ENCODE data around the gene SAV1. TPM values are rescaled to one million over a fixed set of nuclear protein-coding genes. Genes with fewer than 3 reads are reported as not detected.
A peak's percentile ranks its signal among the peaks of the same experiment; 100 is the strongest.

The SAV1 gene
- total and polyA plus RNA-seq, 2 of the 4 experiments (the other 2 are of a cell fraction) = 17.0 to 18.8 TPM

- CTCF ChIA-PET = interaction anchor here (0.6 to 1.2 kb wide), 2 partner anchors 58 to 117 kb away, joined by 3 to 6 read pairs; no protein-coding TSS in a partner anchor
- DNase-seq = peak; percentile 37
- dilution Hi-C loops (cut with HindIII; ENCODE audit: low sequenced_read_pairs, unreplicated experiment) = no loop called here
Measured at GRCh38 chr14:50656776-50657175, 11.3 kb downstream of the SAV1 start.

More at GRCh38 chr14:50656776-50657175, 11.3 kb downstream of the SAV1 start:
- no CpG with 5 or more reads among the region's 6 CpGs for WGBS, 2 experiments (ENCODE audit: extremely low coverage in 2 of 2, insufficient read length in 1 of 2)
- Histone ChIP-seq H4K5ac (ENCODE audit: low read depth, low read length) (no peak overlapping the region), H2AK9ac (replicated peaks; ENCODE audit: low read depth, low read length, poor library complexity) (no peak overlapping the region), H3K27ac (ENCODE audit: insufficient read depth, low read length) (no peak overlapping the region; the same call in 1 of the 2 replicates), H4K20me1 (ENCODE audit: insufficient read depth, low read length) (peaks cover 11% of the 10 kb centered on the region; the same call in 1 of the 2 replicates), H2AFZ (replicated peaks; ENCODE audit: low read length, poor library complexity) (no peak overlapping the region), H3K9ac (ENCODE audit: low read depth, low read length) (no peak overlapping the region), H3K79me1 (ENCODE audit: low read depth in 1 of 2, low read length in 2 of 2) (peaks cover 29 to 79% of the 10 kb centered on the region in 2 experiments), H3K23ac (ENCODE audit: low read depth, low read length) (no peak overlapping the region), H3K27me3 (ENCODE audit: control insufficient read depth, insufficient read depth, low read length) (no peaks in the 10 kb centered on the region), H3K18ac (ENCODE audit: low read depth, low read length) (no peak overlapping the region), H3K4me3 (ENCODE audit: insufficient read depth, low read depth, low read length) (no peak overlapping the region), H2BK15ac (ENCODE audit: low read depth, low read length) (no peak overlapping the region), H3K4ac (ENCODE audit: low read depth, low read length) (no peak overlapping the region), H2BK20ac (ENCODE audit: low read depth, low read length) (no peak overlapping the region), H3K14ac (replicated peaks; ENCODE audit: low read depth, low read length) (no peak overlapping the region), H3K4me1 (ENCODE audit: control insufficient read depth, insufficient read depth, low read length) (peaks cover 3% of the 10 kb centered on the region; the same call in 1 of the 2 replicates), H3K9me1 (ENCODE audit: insufficient read depth, low read length) (peaks cover under 1% of the 10 kb centered on the region; the same call in 1 of the 2 replicates), H4K91ac (ENCODE audit: insufficient read depth, low read depth, low read length) (no peak overlapping the region), H2BK5ac (ENCODE audit: low read depth, low read length, poor library complexity, severe bottlenecking) (no peak overlapping the region), H3K9me3 (ENCODE audit: control insufficient read depth, insufficient read depth, low read length) (no peaks in the 10 kb centered on the region), H3K36me3 (ENCODE audit: control insufficient read depth, insufficient read depth, low read length) (peaks cover 11% of the 10 kb centered on the region), H3K56ac (ENCODE audit: extremely low read depth, insufficient read depth, low read length) (no peak overlapping the region), H4K8ac (ENCODE audit: low read depth in 2 of 2, low read length in 2 of 2) (no peak overlapping the region), H2AK5ac (ENCODE audit: low read depth, low read length) (no peak overlapping the region), H2BK120ac (ENCODE audit: low read depth, low read length) (no peak overlapping the region), H3K4me2 (ENCODE audit: low read depth, low read length) (no peak overlapping the region)
- no TSS peak for BruUV-seq (replicated peaks)
- TF ChIP-seq RFX5 (IDR thresholded peaks at IDR 0.05; ENCODE audit: low read depth, low read length) = no peak
- no peak for TF ChIP-seq SMC3 (IDR thresholded peaks at IDR 0.05; ENCODE audit: low read depth, low read length)
- no peak for TF ChIP-seq RCOR1 (IDR thresholded peaks at IDR 0.05; ENCODE audit: insufficient replicate concordance, low read length)
- no peak for TF ChIP-seq ELK1 (IDR thresholded peaks at IDR 0.05; ENCODE audit: borderline replicate concordance, low read depth, low read length)
- TF ChIP-seq MAFK (IDR thresholded peaks at IDR 0.05; ENCODE audit: low read depth, low read length) = no peak
- no peak for TF ChIP-seq POLR2A (IDR thresholded peaks at IDR 0.05; ENCODE audit: low read depth, low read length)
- no peak for TF ChIP-seq NFE2L2 (IDR thresholded peaks at IDR 0.05; ENCODE audit: low read depth, low read length)
- no peak for TF ChIP-seq BHLHE40 (IDR thresholded peaks at IDR 0.05; ENCODE audit: low read depth, low read length)
- no peak for TF ChIP-seq CTCF (conservative IDR thresholded peaks at IDR 0.05; ENCODE audit: low read depth, low read length)
- no peak for TF ChIP-seq CHD1 (IDR thresholded peaks at IDR 0.05; ENCODE audit: low read depth, low read length)
- TF ChIP-seq CEBPB (IDR thresholded peaks at IDR 0.05; ENCODE audit: low read depth, low read length) = no peak
- TF ChIP-seq MAZ (IDR thresholded peaks at IDR 0.05; ENCODE audit: borderline replicate concordance, low read depth, low read length) = no peak
- no peak for TF ChIP-seq MXI1 (IDR thresholded peaks at IDR 0.05; ENCODE audit: borderline replicate concordance, low read depth, low read length)
- TF ChIP-seq USF2 (IDR thresholded peaks at IDR 0.05; ENCODE audit: low read depth, low read length) = no peak
- TF ChIP-seq RAD21 (IDR thresholded peaks at IDR 0.05; ENCODE audit: low read length) = no peak
- TF ChIP-seq FOS (IDR thresholded peaks at IDR 0.05; ENCODE audit: low read depth, low read length) = no peak
- ATAC-seq (ENCODE audit: low read depth) = no peak
- POLR2A ChIA-PET (ENCODE audit: unreplicated experiment) = interaction anchor here (0.5 to 0.6 kb wide), 3 partner anchors 12 to 108 kb away, joined by 3 to 5 read pairs (median 4); partner anchors contain the start of gene SAV1
- intact Hi-C loops (cut with micrococcal nuclease) = loop anchor here (10.0 kb wide), 1 partner anchor 278 kb away; no protein-coding TSS in a partner anchor
- in situ Hi-C loops (cut with MboI; ENCODE audit: low sequenced_read_pairs) = no loop called here
